Posterior vena cava (tissue), 2 donors: ENCODE results near the gene TPH2. TPM values are rescaled to one million over a fixed set of nuclear protein-coding genes. Genes with fewer than 3 reads are reported as not detected.

Source experiments
- DNase-seq: peaks from one replicate; pipeline ENCODE4 v3.0.0-alpha.2; 2020; ENCODE audit warnings: low spot score
- intact Hi-C, 2 donors: fragments of 100-400 bp; cut with DNase I; formaldehyde crosslinking; loops; one replicate each; pipeline versions ENCODE4 v1.14.1 to v1.14.2; 2022 to 2023
- total RNA-seq, 2 donors: library from RNA; stranded (reverse); fragmentation: NEBNext Ultra II Directional; extraction: Animal tissue kit (Norgen Biotek cat#: 25700); gene quantifications; one replicate each; pipeline ENCODE4 v1.2.1, GENCODE V29; 2021
- donor health status: DM: yes; HTN: yes; CAD: no.
- donor health status: DM: yes; HTN: yes; CAD: no.

TPH2 gene
- total RNA-seq, 2 donors from 2014 or later = not detected

GRCh38 chr12:71958056-71958455, 19.4 kb downstream of the TPH2 start:
- intact Hi-C loops = no loop called here

GRCh38 chr12:71958457-71958856, 19.8 kb downstream of the TPH2 start:
- intact Hi-C loops = no loop called here
- no peak for DNase-seq

More at GRCh38 chr12:71958056-71958455, 19.4 kb downstream of the TPH2 start:
- DNase-seq = no peak

- DNase-seq = no peak
- intact Hi-C loops = no loop called here
Measured at GRCh38 chr12:71958993-71959578, 20.4 kb downstream of the TPH2 start.

GRCh38 chr12:71967211-71967610, 28.6 kb downstream of the TPH2 start:
- intact Hi-C loops = no loop called here
- DNase-seq = no peak

GRCh38 chr12:71969330-71969729, 30.7 kb downstream of the TPH2 start:
- DNase-seq = no peak
- intact Hi-C loops = no loop called here

GRCh38 chr12:71970031-71970430, 31.4 kb downstream of the TPH2 start:
- intact Hi-C loops = no loop called here
- no peak for DNase-seq

GRCh38 chr12:71972441-71973074, 33.9 kb downstream of the TPH2 start:
- intact Hi-C loops = no loop called here
- DNase-seq = no peak

- intact Hi-C loops = no loop called here
- no peak for DNase-seq
Measured at GRCh38 chr12:71973687-71974086, 35.0 kb downstream of the TPH2 start.

- DNase-seq = no peak
- intact Hi-C loops = no loop called here
Measured at GRCh38 chr12:71980538-71980937, 41.9 kb downstream of the TPH2 start.

- intact Hi-C loops = no loop called here
- DNase-seq = no peak
Measured at GRCh38 chr12:71981149-71981548, 42.5 kb downstream of the TPH2 start.

- no peak for DNase-seq
- intact Hi-C loops = no loop called here
Measured at GRCh38 chr12:71994715-71995114, 56.1 kb downstream of the TPH2 start.

- intact Hi-C loops = loop anchor here in 1 of 2 donors (5.0 kb wide), 1 partner anchor 1397 kb away; no protein-coding TSS in a partner anchor
- DNase-seq = no peak
Measured at GRCh38 chr12:71999795-72000194, 61.1 kb downstream of the TPH2 start.

GRCh38 chr12:72000969-72001648, 62.5 kb downstream of the TPH2 start:
- DNase-seq = no peak
- intact Hi-C loops = loop anchor here in 1 of 2 donors (5.0 kb wide), 1 partner anchor 1399 kb away; no protein-coding TSS in a partner anchor

- intact Hi-C loops = no loop called here
- no peak for DNase-seq
Measured at GRCh38 chr12:72006766-72007165, 68.1 kb downstream of the TPH2 start.

- intact Hi-C loops = no loop called here
- no peak for DNase-seq
Measured at GRCh38 chr12:72010356-72010755, 71.7 kb downstream of the TPH2 start.

- DNase-seq = no peak
- intact Hi-C loops = no loop called here
Measured at GRCh38 chr12:72011374-72011773, 72.7 kb downstream of the TPH2 start.

- no peak for DNase-seq
- intact Hi-C loops = no loop called here
Measured at GRCh38 chr12:72012874-72013273, 74.2 kb downstream of the TPH2 start.

- intact Hi-C loops = no loop called here
- no peak for DNase-seq
Measured at GRCh38 chr12:72015895-72016294, 77.2 kb downstream of the TPH2 start.

- DNase-seq = peak; percentile 78
- intact Hi-C loops = no loop called here
Measured at GRCh38 chr12:72017054-72017651, 78.5 kb downstream of the TPH2 start.

- no peak for DNase-seq
- intact Hi-C loops = no loop called here
Measured at GRCh38 chr12:72018036-72018435, 79.4 kb downstream of the TPH2 start.
